IMR-90 (cell line): ENCODE results near the gene CIC.

Experiments
- BHLHE40 ChIP-seq: fragments of 150-350 bp; IDR thresholded peaks from 2 replicates; pipeline ENCODE4 v1.6.1; 2016; ENCODE audit warnings: mild to moderate bottlenecking, low read depth, low read length
- CEBPB ChIP-seq: IDR thresholded peaks from 2 replicates; pipeline ENCODE4 v1.6.1; 2012; ENCODE audit warnings: low read depth, low read length, improper control_type of control experiment
- CHD1 ChIP-seq: IDR thresholded peaks from 2 replicates; pipeline ENCODE4 v1.6.1; 2012; ENCODE audit warnings: low read depth, low read length, improper control_type of control experiment
- CTCF ChIP-seq: conservative IDR thresholded peaks from 2 replicates; pipeline ENCODE4 v1.5.1; 2012; ENCODE audit warnings: mild to moderate bottlenecking, low read depth, low read length, improper control_type of control experiment
- NFE2L2 ChIP-seq: fragments of 150-350 bp; IDR thresholded peaks from 2 replicates; pipeline ENCODE4 v1.6.1; 2016; ENCODE audit warnings: low read depth, mild to moderate bottlenecking, low read length
- POLR2A ChIP-seq: IDR thresholded peaks from 2 replicates; pipeline ENCODE4 v1.6.1; 2012; ENCODE audit warnings: mild to moderate bottlenecking, low read depth, low read length
- RAD21 ChIP-seq: IDR thresholded peaks from 2 replicates; pipeline ENCODE4 v1.6.1; 2012; ENCODE audit warnings: low read length, improper control_type of control experiment
- RFX5 ChIP-seq: IDR thresholded peaks from 2 replicates; pipeline ENCODE4 v1.8.0; 2012; ENCODE audit warnings: low read depth, mild to moderate bottlenecking, low read length, moderate library complexity
- SMC3 ChIP-seq: fragments of 150-350 bp; IDR thresholded peaks from 2 replicates; pipeline ENCODE4 v1.6.1; 2016; ENCODE audit warnings: low read depth, mild to moderate bottlenecking, antibody characterized with exemption, low read length, moderate library complexity
- TF ChIP-seq, protein P1 (sequence below): fragments of 150-350 bp; IDR thresholded peaks from 2 replicates; pipeline ENCODE4 v1.6.1; 2017; ENCODE audit warnings: mild to moderate bottlenecking, antibody characterized with exemption, low read length, low read depth

DNA sequence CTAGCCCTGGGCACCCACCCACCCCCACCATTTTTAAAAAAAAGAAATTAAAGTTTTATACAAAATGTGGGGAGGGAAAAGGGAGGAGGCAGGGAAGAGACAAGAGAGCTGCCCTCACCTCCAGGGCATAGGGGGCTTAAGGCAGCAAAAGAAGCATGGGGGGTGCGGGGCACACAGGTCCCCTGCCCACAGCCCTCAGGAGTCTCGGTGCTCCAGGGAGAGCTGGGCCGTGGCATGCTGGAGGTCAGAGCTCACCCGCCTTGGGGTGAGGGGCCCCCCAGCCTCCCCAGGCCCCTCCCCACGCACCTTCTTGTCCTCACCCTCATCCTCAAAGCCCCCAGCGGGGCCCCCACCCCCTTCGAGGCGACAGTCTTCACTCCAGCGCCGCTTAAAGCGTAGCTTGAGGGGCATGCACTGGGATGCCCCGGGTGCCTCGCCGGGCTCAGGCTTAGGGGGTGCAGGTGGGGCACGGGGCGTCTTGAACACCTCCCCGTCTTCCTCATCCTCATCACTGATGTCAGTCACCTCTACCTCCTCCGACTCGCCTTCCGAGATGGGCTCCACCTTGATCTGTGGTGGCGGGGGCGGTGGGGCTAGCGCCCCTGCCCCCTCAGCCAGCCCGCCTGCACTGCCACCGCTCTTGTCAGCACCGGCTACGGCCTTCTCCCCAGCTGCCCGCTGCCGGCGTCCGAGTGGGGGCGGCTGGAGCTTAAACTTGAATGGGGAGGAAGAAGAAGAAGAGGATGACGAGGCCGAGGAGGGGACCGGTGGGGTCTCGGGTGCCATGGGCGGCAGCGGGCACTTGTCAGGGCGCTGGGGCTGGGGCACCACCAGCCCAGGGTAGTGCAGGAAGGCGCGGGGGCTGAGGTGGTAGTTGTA is 20.5 kb upstream of the CIC start:
- TF ChIP-seq CEBPB, result no peak
- no peak for TF ChIP-seq CTCF
- TF ChIP-seq NFE2L2, result no peak
- no peak for TF ChIP-seq RAD21
- no peak for TF ChIP-seq BHLHE40
- no peak for TF ChIP-seq RFX5
- TF ChIP-seq SMC3, result no peak
- TF ChIP-seq POLR2A, result no peak
- no peak for TF ChIP-seq CHD1
- TF ChIP-seq, protein P1, sequence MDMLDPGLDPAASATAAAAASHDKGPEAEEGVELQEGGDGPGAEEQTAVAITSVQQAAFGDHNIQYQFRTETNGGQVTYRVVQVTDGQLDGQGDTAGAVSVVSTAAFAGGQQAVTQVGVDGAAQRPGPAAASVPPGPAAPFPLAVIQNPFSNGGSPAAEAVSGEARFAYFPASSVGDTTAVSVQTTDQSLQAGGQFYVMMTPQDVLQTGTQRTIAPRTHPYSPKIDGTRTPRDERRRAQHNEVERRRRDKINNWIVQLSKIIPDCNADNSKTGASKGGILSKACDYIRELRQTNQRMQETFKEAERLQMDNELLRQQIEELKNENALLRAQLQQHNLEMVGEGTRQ, result no peak
